K562 (cell line): ENCODE measurements around the gene ANKRD44. TPM values are rescaled to one million over a fixed set of nuclear protein-coding genes. Genes with fewer than 3 reads are reported as not detected.
A peak's percentile ranks its signal among the peaks of the same experiment; 100 is the strongest.

Experiments
- ARHGAP35 ChIP-seq: fragments of 450-650 bp; IDR thresholded peaks from 2 replicates; pipeline ENCODE4 v1.6.1; 2018; ENCODE audit not compliant: partially characterized antibody
- ATF3 ChIP-seq, 2 experiments: fragments of 450-650 bp in 1 of 2; sonication (generic) in 1 of 2; formaldehyde crosslinking in 1 of 2; IDR thresholded peaks in 1 of 2; conservative IDR thresholded peaks in 1 of 2; 2 replicates each; pipeline versions ENCODE4 v1.6.1 to v1.8.1; 2016 to 2023; ENCODE audit warnings: mild to moderate bottlenecking in 2 of 2, moderate library complexity in 2 of 2, inconsistent platforms in 1 of 2, missing genetic modification reagents in 1 of 2
- C11orf30 ChIP-seq: fragments of 450-650 bp; IDR thresholded peaks from 2 replicates; pipeline ENCODE4 v1.6.1; 2016; ENCODE audit warnings: low read depth, mild to moderate bottlenecking
- CTCF ChIP-seq, 3 experiments: IDR thresholded peaks in 2 of 3; conservative IDR thresholded peaks in 1 of 3; 2 replicates each; pipeline ENCODE4 v1.5.1; 2011 to 2012; ENCODE audit warnings: low read length in 3 of 3, mild to moderate bottlenecking in 3 of 3, control low read depth in 2 of 3, improper control_type of control experiment in 1 of 3, inconsistent platforms in 1 of 3, low read depth in 1 of 3, mixed read lengths in 1 of 3, moderate library complexity in 1 of 3; ENCODE audit not compliant: insufficient read depth in 2 of 3
- DDX20 ChIP-seq: fragments of 450-650 bp; IDR thresholded peaks from 2 replicates; pipeline ENCODE4 v1.6.1; 2016; ENCODE audit warnings: missing genetic modification characterization, low read depth, mild to moderate bottlenecking, missing compliant biosample characterization, moderate library complexity
- HCFC1 ChIP-seq: IDR thresholded peaks from 2 replicates; pipeline ENCODE4 v1.6.1; 2012; ENCODE audit warnings: low read depth, low read length, improper control_type of control experiment
- HOMEZ ChIP-seq: fragments of 250-450 bp; sonication (Bioruptor Pico); IDR thresholded peaks from 2 replicates; pipeline ENCODE4 v1.4.0; 2020; ENCODE audit warnings: mild to moderate bottlenecking, moderate library complexity
- MAFF ChIP-seq: IDR thresholded peaks from 2 replicates; pipeline ENCODE4 v1.6.1; 2012; ENCODE audit warnings: low read length, improper control_type of control experiment
- MAFG ChIP-seq: fragments of 450-650 bp; conservative IDR thresholded peaks from 2 replicates; pipeline ENCODE4 v1.6.1; 2016; ENCODE audit warnings: missing genetic modification characterization, missing compliant biosample characterization
- MAFK ChIP-seq: IDR thresholded peaks from 2 replicates; pipeline ENCODE4 v1.6.1; 2011; ENCODE audit warnings: low read length, improper control_type of control experiment
- MCM7 ChIP-seq, 2 experiments: fragments of 450-650 bp; IDR thresholded peaks; 2 replicates each; pipeline ENCODE4 v1.6.1; 2016 to 2018
- NCOA6 ChIP-seq: fragments of 450-650 bp; IDR thresholded peaks from 2 replicates; pipeline ENCODE4 v1.6.1; 2017; ENCODE audit warnings: mild to moderate bottlenecking
- NR0B1 ChIP-seq: fragments of 450-650 bp; IDR thresholded peaks from one replicate; pipeline ENCODE4 v1.6.1; 2018; ENCODE audit warnings: mild to moderate bottlenecking, moderate library complexity; ENCODE audit not compliant: partially characterized antibody
- POLR2A ChIP-seq: fragments of 450-650 bp; conservative IDR thresholded peaks from 2 replicates; pipeline ENCODE4 v1.6.1; 2016
- POLR2H ChIP-seq: IDR thresholded peaks from 2 replicates; pipeline ENCODE4 v1.6.1; 2016; ENCODE audit warnings: missing genetic modification characterization, low read depth, mild to moderate bottlenecking, control low read depth, missing compliant biosample characterization, moderate library complexity
- RAD21 ChIP-seq, 2 experiments: fragments of 250-450 bp in 1 of 2; fragments of 450-650 bp in 1 of 2; sonication (Bioruptor Pico) in 1 of 2; formaldehyde crosslinking in 1 of 2; IDR thresholded peaks in 1 of 2; conservative IDR thresholded peaks in 1 of 2; 2 replicates each; pipeline versions ENCODE4 v1.4.0 to v1.8.0; 2020 to 2022; ENCODE audit warnings: mild to moderate bottlenecking in 2 of 2, moderate library complexity in 1 of 2
- SRSF9 ChIP-seq: fragments of 200-400 bp; formaldehyde crosslinking; IDR thresholded peaks from 2 replicates; pipeline ENCODE4 v1.6.1; 2017; ENCODE audit warnings: low read depth, low read length, borderline replicate concordance
- U2AF1 ChIP-seq: fragments of 200-400 bp; formaldehyde crosslinking; optimal IDR thresholded peaks from 2 replicates; pipeline ENCODE3; 2017; ENCODE audit warnings: mild to moderate bottlenecking, low read depth, low read length, moderate library complexity
- ZFP91 ChIP-seq: sonication (generic); formaldehyde crosslinking; IDR thresholded peaks from 2 replicates; pipeline ENCODE4 v1.8.0; 2022; ENCODE audit warnings: mild to moderate bottlenecking, missing genetic modification reagents
- ZKSCAN1 ChIP-seq: fragments of 150-350 bp; IDR thresholded peaks from 2 replicates; pipeline ENCODE4 v1.6.1; 2016; ENCODE audit warnings: low read depth, low read length
- ZKSCAN8 ChIP-seq: fragments of 200-800 bp; sonication (Bioruptor generic); IDR thresholded peaks from 2 replicates; pipeline ENCODE4 v1.6.1; 2016; ENCODE audit warnings: missing genetic modification characterization, missing compliant biosample characterization
- ZNF146 ChIP-seq: IDR thresholded peaks from one replicate; pipeline ENCODE4 v1.6.1; 2018; ENCODE audit warnings: missing compliant biosample characterization; ENCODE audit not compliant: unreplicated experiment
- ZNF316 ChIP-seq: fragments of 450-650 bp; IDR thresholded peaks from 2 replicates; pipeline ENCODE4 v1.6.1; 2016
- polyA plus RNA-seq, 8 experiments: library from polyadenylated mRNA; depleted of rRNA in 4 of 8; stranded (reverse) in 5 of 8; unstranded in 3 of 8; fragments of >200 nt; fragmentation: Nextera tagmentation in 2 of 8; fragmentation: Illumina TruSeq in 1 of 8; extraction: Ambion mirVana in 2 of 8; extraction: Trizol in 1 of 8; gene quantifications; 2 replicates each; pipeline versions ENCODE4 v1.2.1 to v1.2.3, GENCODE V29; 2011 to 2014; ENCODE audit warnings: inconsistent platforms in 1 of 8, missing spikeins in 1 of 8
- total RNA-seq, 7 experiments: library from RNA; depleted of rRNA in 6 of 7; stranded (reverse); fragments of >200 nt in 6 of 7; fragmentation: Illumina TruSeq in 2 of 7; extraction: Trizol in 2 of 7; gene quantifications; 2 replicates each; pipeline versions ENCODE4 v1.2.1 to v1.2.3, GENCODE V29; 2011 to 2021; ENCODE audit warnings: low replicate concordance in 1 of 7

The ANKRD44 gene
- total and polyA plus RNA-seq, 9 of the 15 experiments (the other 6 are each of a cell fraction or from before 2014, with no cell fraction given) = 0.03 to 0.64 (median 0.07) TPM; not detected in 3

GRCh38 chr2:197113275-197113711 is 197.3 kb downstream of the ANKRD44 start (continued):
- TF ChIP-seq ATF3 (IDR thresholded peaks at IDR 0.05) (no peak), ATF3 (CRISPR knock-in tag; conservative IDR thresholded peaks at IDR 0.05) (no peak), POLR2A (no peak), CTCF (IDR thresholded peaks at IDR 0.05 in 2 of 3, conservative IDR thresholded peaks at IDR 0.05 in 1 of 3; ENCODE audit: insufficient read depth in 2 of 3, low read depth in 1 of 3, low read length in 3 of 3) (peak in 2 of 3 experiments; percentile 24 to 65; a peak in 4 of 6 replicates), SRSF9 (no peak), HOMEZ (CRISPR knock-in tag) (no peak), ZFP91 (no peak), ZNF146 (CRISPR knock-in tag) (no peak), NCOA6 (no peak), DDX20 (tag) (no peak), MAFK (peak; percentile 88), C11orf30 (peak; percentile 95), ZKSCAN1 (no peak), U2AF1 (no peak), MAFG (tag) (peak; percentile 94), NR0B1 (no peak), ARHGAP35 (no peak), MAFF (peak; percentile 89), ZKSCAN8 (CRISPR knock-in tag) (no peak), MCM7 (IDR thresholded peaks at IDR 0.05) (no peak), POLR2H (tag) (no peak), ZNF316 (peak; percentile 97), RAD21 (CRISPR knock-in tag; conservative IDR thresholded peaks at IDR 0.05 in 1 of 2, IDR thresholded peaks at IDR 0.05 in 1 of 2) (peak; percentile 53 to 62), HCFC1 (no peak)
